HG03378 (cell line): ENCODE measurements around the gene SLC13A5.
A peak's percentile ranks its signal among the peaks of the same experiment; 100 is the strongest.
"Not testable (repeated sequence)": the region's sequence is repeated elsewhere in the genome, so short reads cannot be mapped to it uniquely, and the experiment has no call there.

ENCODE experiments used
- ATAC-seq: cut with Tn5 transposase; IDR thresholded peaks from one replicate; pipeline ENCODE4 v1.9.1; 2021; ENCODE audit warnings: mild to moderate bottlenecking, moderate library complexity; ENCODE audit not compliant: unreplicated experiment

SLC13A5 gene

DNA sequence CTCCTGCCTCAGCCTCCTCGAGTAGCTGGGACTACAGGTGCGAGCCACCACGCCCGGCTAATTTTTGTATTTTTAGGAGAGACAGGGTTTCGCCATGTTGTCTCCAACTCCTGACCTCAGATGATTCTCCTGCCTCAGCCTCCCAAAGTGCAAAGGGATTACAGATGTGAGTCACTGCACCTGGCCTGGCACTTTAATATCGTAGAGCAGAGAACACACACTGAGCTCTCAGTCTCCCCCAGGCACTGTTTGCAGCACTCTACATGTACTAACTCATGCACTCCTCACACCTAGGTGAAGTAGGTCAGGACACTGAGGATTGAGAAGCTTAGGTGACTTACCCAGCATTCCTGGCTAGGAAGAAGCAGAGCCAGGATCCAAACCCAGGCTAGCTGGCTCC lies 46.6 kb downstream of the SLC13A5 start:
- ATAC-seq: no peak

DNA sequence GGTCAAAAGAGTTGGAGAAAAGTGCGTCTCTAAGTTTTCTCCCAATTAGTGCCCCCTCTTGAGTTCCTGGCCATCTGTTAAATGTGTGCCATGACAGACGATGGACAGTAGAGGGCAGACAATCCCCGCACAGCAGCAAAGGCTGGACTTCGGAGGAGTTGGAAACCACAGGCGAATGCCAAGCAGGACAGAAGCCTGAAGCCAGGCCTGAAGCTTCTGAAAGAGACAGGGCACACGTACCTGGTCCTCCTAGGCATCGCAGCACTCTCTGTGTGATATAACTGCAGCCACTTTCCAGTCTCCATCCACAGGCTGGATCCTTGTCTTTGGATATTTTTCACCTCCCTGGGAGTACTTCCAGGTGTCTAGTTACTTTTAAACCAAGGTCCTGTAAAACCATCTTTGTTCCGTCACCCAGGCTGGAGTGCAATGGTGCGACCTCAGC lies 47.1 kb downstream of the SLC13A5 start:
- no peak for ATAC-seq

DNA sequence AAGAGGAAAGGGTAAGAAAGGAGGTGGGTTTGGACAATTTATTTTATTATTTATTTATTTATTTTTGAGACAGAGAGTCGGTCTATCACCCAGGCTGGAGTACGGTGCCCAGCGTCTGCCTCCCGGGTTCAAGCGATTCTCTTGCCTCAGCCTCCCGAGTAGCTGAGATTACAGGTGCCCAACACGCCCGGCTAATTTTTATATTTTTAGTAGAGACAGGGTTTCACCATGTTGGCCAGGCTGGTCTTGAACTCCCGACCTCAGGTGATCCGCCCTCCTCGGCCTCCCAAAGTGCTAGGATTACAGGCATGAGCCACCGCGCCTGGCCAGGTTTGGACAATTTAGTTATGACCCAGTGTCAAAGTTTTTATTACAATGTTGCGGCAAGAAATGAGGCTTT lies 50.0 kb downstream of the SLC13A5 start:
- not testable (repeated sequence) for ATAC-seq

DNA sequence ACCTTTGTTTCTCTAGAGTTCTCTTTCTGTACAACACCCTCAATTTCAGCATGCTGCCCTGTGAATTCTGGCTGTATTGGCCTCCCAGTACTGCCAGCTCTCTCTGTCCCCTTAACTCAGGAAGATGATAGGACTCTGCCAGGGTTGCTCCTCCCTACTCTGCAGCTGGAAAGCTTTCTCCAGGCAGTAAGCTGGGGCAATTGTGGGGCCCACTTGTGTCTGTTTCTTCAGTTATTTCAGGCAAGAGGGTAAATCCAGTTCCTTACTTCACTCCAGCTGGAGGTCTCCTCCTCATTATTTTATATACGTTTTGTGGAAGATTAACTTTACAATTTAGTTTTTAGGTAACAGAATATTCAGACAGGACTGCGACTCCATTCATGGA lies 51.7 kb downstream of the SLC13A5 start:
- no peak for ATAC-seq

DNA sequence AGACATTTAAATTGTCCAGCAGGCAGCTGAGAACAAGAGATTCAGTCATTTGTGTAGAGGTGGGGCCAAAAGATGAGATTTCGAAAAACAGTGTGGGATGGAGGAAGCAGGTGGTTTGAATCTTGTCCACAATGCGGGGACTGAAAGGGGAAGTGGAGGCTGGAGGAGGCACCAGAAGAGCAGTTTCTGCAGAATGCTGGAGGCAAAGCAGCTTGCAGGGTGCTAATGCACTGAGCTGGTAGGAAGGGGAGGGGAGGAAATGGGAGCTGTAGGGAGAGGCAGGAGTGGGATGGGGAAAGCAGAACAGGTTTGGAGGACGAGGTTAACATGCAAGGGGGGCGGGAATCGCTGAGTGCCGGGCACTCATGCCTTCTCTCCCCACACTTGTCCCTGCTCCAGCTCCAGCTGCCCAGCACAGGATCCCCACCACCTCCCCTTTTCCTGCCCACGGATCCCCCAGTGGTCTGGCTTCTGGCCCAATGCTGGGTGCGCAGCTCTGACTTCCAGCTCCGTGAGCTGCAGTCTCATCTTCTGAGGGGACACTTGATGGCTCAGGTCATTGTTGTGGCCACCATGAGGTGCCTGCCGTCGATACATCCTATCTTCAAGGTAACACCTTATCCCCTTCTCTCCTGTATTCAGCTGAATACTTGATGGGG lies 52.2 kb downstream of the SLC13A5 start:
- peak; percentile 65 for ATAC-seq

DNA sequence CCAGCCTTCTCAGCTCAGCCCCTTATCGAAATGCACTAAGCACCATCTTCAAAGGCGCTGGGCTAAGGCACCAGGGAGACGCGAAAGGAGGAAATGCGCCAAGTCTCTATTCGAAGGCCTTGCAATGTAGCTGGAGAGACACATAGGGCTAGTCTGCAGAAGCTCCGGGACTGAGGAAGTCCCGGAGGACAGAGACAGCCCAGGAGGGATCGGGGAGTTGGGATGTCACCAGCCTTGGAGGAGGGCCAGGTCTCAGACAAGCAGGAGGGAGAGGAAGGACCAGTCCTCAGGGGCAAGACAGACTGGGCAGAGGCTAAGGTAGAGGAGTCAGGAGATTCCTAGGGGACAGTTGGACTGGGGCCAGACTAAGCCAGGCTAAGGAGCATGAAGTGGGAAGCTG lies 53.1 kb downstream of the SLC13A5 start:
- no peak for ATAC-seq

DNA sequence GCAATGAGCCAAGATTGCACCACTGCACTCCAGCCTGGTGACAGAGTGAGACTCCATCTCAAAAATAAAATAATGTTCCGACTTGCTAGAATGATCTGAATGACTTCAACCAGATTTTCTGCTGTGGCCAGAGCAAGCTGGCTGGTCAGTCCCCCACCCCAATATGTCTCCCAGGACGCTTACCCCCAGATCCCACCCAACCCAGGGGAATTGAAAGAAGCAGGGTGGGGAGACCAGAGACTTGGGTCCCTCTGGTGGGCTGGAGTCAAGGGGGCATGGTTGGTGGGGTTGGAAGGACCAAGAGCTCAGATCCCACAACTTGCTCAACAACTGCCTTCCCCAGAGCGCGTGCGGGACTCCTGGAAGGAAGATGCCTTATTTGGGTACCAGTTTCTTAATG lies 54.8 kb downstream of the SLC13A5 start:
- not testable (repeated sequence) for ATAC-seq

DNA sequence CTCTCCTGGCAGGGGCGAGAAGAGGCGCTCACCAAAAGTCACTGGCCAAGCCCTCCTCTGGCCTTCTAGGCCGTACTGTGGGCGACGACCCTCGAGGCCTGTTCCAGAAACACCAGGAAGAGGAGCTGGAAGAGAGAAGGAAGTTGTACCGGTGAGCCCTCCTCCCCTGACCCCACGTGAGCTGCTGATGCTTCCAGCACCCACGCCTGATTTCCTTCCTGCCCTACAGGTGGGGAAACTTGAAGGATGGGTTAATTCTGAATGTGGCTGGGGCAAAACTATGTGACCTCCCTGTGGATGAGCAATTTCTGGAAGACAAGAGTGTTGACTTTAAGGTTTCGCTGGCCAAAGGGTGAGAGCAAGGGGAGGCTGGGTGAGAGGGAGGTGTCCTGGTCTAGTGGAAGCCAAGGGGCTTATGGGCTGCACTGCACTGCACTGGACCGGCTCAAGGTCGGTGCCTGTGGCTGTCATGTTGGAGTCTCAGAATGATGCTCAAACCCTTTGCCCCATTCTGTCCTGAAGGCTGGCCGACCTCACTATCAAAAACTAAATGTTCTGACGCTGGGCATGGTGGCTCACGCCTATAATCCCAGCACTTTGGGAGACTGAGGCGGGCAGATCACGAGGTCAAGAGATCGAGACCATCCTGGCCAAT lies 55.4 kb downstream of the SLC13A5 start:
- no peak for ATAC-seq

DNA sequence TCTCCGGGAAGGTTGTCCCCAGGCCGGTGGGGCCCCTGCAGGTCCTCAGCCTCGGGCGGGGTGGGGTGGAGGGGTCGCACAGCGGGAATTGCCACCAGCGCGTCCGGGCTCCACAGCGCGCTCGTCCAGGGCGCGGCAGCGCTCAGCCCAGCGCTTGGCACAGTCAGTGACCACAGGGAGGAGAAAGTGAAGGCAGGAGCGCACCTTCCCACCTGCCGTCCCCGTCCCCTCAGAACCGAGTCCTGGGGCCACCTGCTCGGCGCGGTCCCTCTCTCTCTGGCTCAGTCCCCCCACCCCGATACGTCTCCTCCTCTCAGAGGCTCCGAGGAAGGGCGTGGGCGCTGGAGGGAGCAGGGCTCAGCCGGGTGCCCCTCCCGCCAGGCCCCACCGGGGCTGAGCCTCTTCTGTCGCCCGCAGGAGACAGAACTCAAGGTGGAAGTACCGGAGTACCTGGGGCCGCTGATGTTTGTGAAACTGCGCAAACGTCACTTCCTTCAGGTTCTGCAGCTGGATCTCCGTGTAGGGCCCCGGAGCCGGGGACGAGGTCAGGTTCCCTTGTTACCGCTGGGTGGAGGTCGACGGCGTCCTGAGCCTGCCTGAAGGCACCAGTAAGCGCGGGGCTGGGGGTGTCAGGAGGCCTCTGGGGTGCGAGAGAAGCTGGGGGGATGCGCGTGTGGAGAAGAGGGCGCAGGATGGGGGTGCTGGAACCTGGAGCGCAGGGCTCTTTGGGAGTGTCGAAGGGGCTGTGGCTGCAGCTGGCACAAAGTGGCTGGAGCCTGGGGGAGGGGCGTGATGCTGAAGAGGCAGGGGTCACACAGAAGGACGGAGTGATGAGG lies 56.2 kb downstream of the SLC13A5 start:
- ATAC-seq: not testable (repeated sequence)

DNA sequence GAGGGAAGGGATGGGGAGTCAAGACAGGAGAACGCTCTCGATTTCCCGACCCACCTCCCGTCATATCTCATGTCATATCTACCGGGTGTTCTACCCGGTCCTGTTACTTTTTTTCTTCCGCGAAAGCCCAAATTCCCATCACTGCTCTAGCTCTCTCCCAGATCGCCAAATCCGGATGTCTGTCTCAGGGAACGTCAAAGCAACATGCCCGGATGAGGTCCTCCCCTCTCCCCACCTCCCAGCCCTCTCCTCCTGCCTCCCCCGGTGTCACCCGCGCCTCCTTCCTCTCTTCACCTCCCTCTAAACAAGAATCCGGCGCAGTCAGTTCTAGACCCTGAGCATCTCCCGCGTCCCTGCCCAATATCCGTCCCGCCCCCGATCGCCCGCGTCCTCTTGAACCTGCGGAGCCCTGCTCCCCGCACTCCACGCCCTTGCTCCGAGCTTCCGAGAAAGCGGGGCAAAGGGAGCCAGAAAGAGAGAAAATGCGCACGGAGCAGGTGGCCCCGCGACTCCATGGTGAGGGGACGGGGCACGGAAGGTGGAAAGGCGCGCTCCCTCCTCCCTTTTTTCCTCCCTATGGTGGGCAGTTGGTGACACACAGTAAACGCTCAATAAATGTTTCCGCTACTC lies 57.3 kb downstream of the SLC13A5 start:
- not testable (repeated sequence) for ATAC-seq

DNA sequence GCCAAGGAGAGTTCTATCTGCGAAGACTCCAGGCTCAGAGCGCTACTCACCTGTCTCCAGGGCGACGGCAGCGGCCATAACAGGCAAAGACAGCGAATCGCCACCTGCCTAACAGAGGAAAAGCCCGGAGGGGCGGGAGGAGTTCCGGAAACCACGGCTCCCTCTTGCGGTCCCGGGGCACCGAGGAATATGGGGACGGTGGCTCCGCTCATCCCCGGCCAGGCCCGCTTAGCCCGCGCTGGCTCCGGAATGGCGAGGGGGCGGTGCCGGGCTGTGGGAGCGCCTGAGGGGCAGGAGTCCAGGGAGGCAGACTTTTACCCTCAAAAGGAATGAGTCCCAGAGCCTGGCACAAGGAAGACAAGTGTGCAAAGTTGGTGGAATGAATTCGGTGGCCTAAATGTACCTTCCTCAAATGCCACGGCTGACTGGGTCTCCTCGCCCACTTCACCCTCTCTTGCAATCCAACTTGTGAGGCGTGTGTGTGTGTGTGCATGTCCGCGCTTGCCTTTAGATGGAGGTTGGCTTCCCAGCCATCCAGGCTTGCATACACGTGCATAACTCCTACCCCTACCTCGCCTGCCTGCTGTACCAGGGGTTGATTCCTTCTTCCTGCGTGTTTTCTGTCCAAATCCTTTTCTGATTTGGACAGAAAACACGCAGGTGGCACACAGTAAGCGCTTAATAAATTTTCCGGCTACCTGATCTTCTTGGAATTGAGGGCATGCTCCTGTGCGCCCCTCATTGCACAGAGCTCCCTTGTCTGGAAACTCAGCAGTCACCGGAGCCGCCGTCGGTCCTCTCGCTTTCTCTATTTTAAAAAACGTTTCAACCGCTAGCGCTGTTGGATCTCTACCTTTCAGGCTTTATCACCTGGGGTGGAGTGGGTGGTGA lies 58.1 kb downstream of the SLC13A5 start:
- no peak for ATAC-seq

DNA sequence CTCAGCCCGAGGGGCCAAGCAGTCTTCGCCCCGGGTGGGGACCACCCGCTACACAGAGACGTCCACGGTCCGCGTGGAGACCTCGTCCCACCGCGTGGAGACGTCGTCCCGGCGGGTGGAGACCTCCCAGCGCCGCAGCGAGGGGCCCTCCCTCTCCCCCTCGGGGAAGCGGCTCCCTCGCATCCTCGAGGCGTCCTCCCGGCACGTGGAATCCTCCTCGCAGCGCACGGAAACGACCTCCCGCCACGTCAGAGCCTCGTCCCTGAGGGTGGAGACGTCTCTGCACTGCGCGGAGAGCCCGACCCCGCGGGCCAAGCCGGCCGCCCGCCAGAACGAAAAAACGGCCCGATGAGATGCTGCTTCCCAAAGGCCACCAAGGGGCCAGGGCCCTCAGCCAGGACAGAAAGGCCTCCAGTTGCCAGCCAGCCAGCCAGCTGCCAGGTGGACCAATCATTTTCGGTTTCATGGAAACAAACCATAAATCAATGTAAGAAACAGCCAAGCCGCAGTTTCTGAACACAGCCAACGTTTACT lies 61.2 kb downstream of the SLC13A5 start:
- ATAC-seq: no peak

DNA sequence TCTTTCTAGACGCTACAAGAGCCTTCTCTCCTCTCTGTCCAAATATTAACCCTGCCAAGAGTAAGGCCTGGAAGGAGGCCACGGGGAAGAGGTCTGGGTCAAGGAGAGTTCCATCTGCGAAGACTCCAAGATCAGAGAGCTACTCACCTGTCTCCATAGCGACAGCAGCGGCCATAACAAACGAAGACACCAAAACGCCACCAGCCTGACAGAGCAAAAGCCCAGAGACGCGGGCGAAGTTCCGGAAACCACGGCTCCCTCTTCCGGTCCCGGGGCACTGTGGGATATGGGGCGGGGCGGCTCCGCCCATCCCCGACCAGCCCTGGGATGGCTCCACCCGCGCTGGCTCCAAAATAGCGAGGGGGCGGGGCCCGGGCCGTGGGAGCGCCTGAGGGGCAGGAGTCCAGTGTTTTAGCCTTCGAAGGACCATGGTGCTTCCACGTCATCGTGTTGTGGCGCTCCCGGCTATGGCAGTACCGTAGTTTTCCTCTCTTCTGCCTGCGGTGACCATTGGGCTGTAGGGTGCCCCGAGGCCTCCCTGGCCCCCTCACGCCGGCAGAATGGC lies 61.7 kb downstream of the SLC13A5 start, which contains the start of the genes C17orf100 and MED31:
C17orf100 (plus strand) TSS at position 409 of the 565 bp plus-strand sequence; CDS start at position 561, 152 bp downstream.
MED31 (minus strand) TSS at position 252 of the 565 bp plus-strand sequence; CDS start at position 175, 77 bp downstream.
- peak; percentile 63 for ATAC-seq

DNA sequence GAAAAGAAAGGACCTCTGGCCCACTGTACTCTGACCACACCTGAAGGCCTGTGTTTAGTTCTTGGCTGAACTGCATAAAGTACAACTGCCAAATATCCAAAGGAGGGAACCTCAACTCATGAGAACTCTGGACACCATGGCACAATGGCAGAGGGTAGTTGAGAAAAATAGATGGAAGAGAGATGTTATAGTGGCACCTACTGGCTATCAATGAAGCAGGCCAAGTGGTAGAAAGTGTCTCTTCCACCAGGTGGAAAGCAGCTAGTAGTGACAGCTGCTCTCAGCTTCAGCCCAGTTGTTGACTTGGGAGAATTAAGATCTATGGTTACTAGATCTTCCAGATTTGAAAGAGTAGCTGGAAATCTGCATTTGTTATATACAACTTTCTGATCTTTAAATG lies 65.0 kb downstream of the SLC13A5 start:
- ATAC-seq: no peak

DNA sequence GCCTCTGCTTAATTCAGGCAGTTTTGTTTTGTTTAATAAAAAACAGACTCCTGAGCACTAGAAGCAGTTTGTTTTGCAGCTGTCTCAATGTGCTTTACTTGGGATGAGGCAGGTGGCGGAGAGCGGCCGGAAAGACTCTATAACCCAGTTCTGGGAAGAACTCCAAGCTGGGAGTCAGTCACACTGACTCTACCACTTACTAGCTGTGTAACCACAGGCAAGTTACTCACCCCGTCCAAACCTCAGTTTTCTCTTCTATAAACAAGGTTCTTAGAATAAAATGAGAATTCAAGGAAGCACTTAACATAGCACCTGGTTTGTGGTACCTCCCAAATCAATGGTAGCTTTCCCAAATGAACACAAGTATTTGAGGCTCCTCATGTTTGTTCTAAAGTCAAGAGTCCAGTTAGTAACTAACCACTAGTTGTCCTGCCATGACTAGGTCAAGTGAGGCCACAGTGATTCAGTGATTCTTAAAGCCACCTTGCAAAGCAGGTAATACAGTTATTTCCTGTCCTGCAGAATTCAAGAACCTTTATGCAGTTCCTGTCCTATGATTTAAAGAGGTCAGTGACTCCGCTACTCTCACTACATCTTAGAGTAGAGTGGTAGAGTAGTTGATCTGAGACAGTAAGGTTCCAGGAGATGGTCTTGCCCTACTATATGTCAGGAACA lies 69.6 kb downstream of the SLC13A5 start:
- ATAC-seq: no peak

DNA sequence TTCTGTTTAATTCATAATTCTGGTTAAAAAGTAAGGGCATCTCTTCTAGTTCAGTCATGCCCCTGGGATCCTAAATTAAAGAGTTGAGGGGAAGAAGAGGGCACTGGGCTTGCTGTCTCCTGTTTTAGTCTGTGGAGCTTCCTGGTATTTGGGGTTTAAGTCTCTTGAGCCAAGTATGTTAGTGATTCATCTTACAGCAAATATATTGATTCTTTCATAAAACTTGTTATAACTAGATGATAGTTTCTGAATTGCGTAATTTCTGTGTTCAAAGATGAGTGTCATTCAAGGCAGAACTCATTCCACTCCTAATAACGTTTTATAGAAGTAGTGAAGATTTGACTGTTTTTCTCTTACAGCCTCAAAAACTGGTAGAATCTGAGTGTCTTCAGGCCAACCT lies 70.6 kb downstream of the SLC13A5 start:
- no peak for ATAC-seq

DNA sequence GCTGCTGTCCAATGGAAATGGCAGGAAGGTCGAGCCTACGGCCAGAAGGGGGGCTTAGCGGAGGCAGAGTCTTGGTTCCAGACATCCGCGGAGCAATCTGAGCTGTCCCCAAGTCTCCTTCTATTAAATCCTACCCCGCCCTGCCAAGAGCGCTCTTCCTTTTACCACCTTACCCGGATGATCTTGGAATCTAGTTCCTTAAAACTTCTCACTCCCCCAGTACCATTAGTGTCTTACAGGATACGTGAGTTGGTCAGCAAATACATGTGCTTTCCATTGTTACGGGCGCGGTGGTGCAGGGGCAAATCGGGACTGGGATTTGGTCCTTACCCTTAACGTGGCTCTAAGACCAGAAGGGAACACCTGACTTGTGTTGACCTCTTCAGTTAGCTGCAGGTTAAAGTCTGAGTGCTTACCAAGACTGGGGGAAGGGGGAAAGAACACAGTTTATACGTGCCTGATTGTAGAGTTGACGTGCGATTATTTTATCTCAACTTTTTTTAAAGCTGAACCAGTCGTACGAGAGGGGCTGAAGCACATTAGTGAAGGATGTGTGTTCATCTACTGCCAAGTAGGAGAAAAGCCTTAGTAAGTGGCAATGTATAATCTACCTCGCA lies 71.8 kb downstream of the SLC13A5 start:
- no peak for ATAC-seq

DNA sequence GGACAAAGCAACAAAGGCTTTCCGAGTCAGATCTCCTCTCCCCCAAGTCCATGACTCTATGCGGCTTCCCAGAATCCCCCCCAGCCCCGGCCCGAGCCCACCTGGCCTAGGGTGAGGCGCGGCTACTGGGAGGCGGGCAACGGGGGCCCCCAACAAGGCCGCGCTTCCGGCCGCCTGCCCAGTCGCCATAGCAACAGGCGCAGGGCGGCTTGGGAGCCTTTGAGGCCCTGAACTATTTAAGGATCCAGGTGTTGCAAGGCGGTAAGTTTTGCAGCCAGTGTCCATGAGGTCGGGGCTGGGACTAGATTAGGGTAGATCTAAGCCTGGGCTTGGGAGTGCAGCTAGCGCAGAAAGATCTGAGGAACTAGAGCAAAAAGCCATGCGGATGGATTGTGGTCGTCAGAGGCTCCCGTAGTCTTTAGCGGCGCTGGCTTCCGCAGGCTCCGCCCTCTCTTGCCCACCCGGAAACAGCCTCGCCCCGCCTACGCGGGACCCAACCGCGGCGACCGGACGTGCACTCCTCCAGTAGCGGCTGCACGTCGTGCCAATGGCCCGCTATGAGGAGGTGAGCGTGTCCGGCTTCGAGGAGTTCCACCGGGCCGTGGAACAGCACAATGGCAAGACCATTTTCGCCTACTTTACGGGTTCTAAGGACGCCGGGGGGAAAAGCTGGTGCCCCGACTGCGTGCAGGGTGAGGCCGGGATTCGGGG lies 72.5 kb downstream of the SLC13A5 start, which contains the start of the genes KIAA0753 and TXNDC17:
KIAA0753 (minus strand) TSS at position 176 of the 711 bp plus-strand sequence. CDS start 5,608 bp downstream, outside the sequence.
TXNDC17 (plus strand) TSS at position 525 of the 711 bp plus-strand sequence; CDS start at position 548, 23 bp downstream.
- peak; percentile 70 for ATAC-seq
